Neural crest cell (in vitro differentiated cells): ENCODE data around the gene TRIO. TPM values are rescaled to one million over a fixed set of nuclear protein-coding genes. Genes with fewer than 3 reads are reported as not detected.

Experiments used
- DNase-seq: peaks from one replicate; pipeline ENCODE4 v3.0.0; 2021; ENCODE audit warnings: low read depth, mixed read lengths, low spot score
- H3K27ac Mint-ChIP-seq: one replicate; pipeline ENCODE4 v1.8.0; 2021; ENCODE audit warnings: mild to moderate bottlenecking, mixed read lengths; ENCODE audit not compliant: unreplicated experiment
- H3K27me3 Mint-ChIP-seq: 2 replicates; pipeline ENCODE4 v1.8.0; 2021; ENCODE audit warnings: low read depth, mild to moderate bottlenecking, mixed read lengths
- H3K36me3 Mint-ChIP-seq: 2 replicates; pipeline ENCODE4 v1.8.0; 2021; ENCODE audit warnings: low read depth, mild to moderate bottlenecking, mixed read lengths
- H3K4me1 Mint-ChIP-seq: 2 replicates; pipeline ENCODE4 v1.8.0; 2021; ENCODE audit warnings: mixed read lengths
- H3K4me3 Mint-ChIP-seq: one replicate; pipeline ENCODE4 v1.8.0; 2021; ENCODE audit warnings: mild to moderate bottlenecking, mixed read lengths
- H3K9me3 Mint-ChIP-seq: 2 replicates; pipeline ENCODE4 v1.8.0; 2021; ENCODE audit warnings: mixed read lengths
- CTCF ChIP-seq: fragments of 200-600 bp; sonication (generic); conservative IDR thresholded peaks from 2 replicates; pipeline ENCODE4 v1.5.0; 2021; ENCODE audit warnings: antibody characterized with exemption, mild to moderate bottlenecking
- total RNA-seq: library from RNA; stranded (reverse); gene quantifications from 2 replicates; pipeline ENCODE4 v1.2.1, GENCODE V29; 2021

TRIO gene
- total RNA-seq, 1 donor from 2014 or later, result 134 TPM

- TF ChIP-seq CTCF, result no peak
- peaks cover 10% of the 10 kb centered on the region for H3K36me3 Mint-ChIP-seq
- H3K9me3 Mint-ChIP-seq, result no peaks in the 10 kb centered on the region
- no peak for DNase-seq
- H3K27me3 Mint-ChIP-seq, result no peaks in the 10 kb centered on the region
- no peak overlapping the region for H3K27ac Mint-ChIP-seq
- H3K4me1 Mint-ChIP-seq, result peaks cover 4% of the 10 kb centered on the region
- no peak overlapping the region for H3K4me3 Mint-ChIP-seq
These were observed 227.2 kb downstream of the TRIO start for GRCh38 chr5:14370386-14370785.

GRCh38 chr5:14373685-14374084, 230.5 kb downstream of the TRIO start:
- no peak for DNase-seq
- Mint-ChIP-seq H3K4me1 (peaks cover 4% of the 10 kb centered on the region), H3K27me3 (no peaks in the 10 kb centered on the region), H3K27ac (no peak overlapping the region), H3K36me3 (peaks cover 16% of the 10 kb centered on the region), H3K9me3 (no peaks in the 10 kb centered on the region), H3K4me3 (no peak overlapping the region)
- no peak for TF ChIP-seq CTCF

- peaks cover 14% of the 10 kb centered on the region for H3K36me3 Mint-ChIP-seq
- no peaks in the 10 kb centered on the region for H3K27me3 Mint-ChIP-seq
- no peak for DNase-seq
- no peak overlapping the region for H3K27ac Mint-ChIP-seq
- peaks cover 4% of the 10 kb centered on the region for H3K4me1 Mint-ChIP-seq
- H3K4me3 Mint-ChIP-seq, result no peak overlapping the region
- no peak for TF ChIP-seq CTCF
- H3K9me3 Mint-ChIP-seq, result no peaks in the 10 kb centered on the region
These were observed 231.0 kb downstream of the TRIO start for GRCh38 chr5:14374100-14374499.

GRCh38 chr5:14376789-14377188, 233.6 kb downstream of the TRIO start:
- Mint-ChIP-seq H3K27ac (no peak overlapping the region), H3K36me3 (peaks cover 26% of the 10 kb centered on the region), H3K27me3 (no peaks in the 10 kb centered on the region), H3K4me1 (peaks cover 4% of the 10 kb centered on the region), H3K9me3 (no peaks in the 10 kb centered on the region), H3K4me3 (no peak overlapping the region)
- DNase-seq, result no peak
- no peak for TF ChIP-seq CTCF

- no peak overlapping the region for H3K4me3 Mint-ChIP-seq
- H3K4me1 Mint-ChIP-seq, result peaks cover 12% of the 10 kb centered on the region
- no peaks in the 10 kb centered on the region for H3K9me3 Mint-ChIP-seq
- H3K27me3 Mint-ChIP-seq, result no peaks in the 10 kb centered on the region
- no peak for DNase-seq
- H3K36me3 Mint-ChIP-seq, result peaks cover 26% of the 10 kb centered on the region
- TF ChIP-seq CTCF, result no peak
- H3K27ac Mint-ChIP-seq, result peak overlapping the region; percentile 63
These were observed 236.8 kb downstream of the TRIO start for GRCh38 chr5:14379739-14380497.
